Type B pancreatic cell (in vitro differentiated cells): Measurements from ENCODE around the gene FTCD. TPM values are rescaled to one million over a fixed set of nuclear protein-coding genes. Genes with fewer than 3 reads are reported as not detected.

Experiments
- DNase-seq: peaks from one replicate; pipeline ENCODE4 v3.0.0; 2021; ENCODE audit warnings: mixed read lengths; ENCODE audit not compliant: unreplicated experiment; ENCODE audit errors: extremely low spot score
- H3K27ac Mint-ChIP-seq: 2 replicates; pipeline ENCODE4 v1.8.0; 2021; ENCODE audit warnings: mild to moderate bottlenecking, mixed read lengths
- H3K27me3 Mint-ChIP-seq: 2 replicates; pipeline ENCODE4 v1.8.0; 2021; ENCODE audit warnings: mixed read lengths
- H3K36me3 Mint-ChIP-seq: 2 replicates; pipeline ENCODE4 v1.8.0; 2021; ENCODE audit warnings: mixed read lengths
- H3K4me1 Mint-ChIP-seq: one replicate; pipeline ENCODE4 v1.8.0; 2021; ENCODE audit warnings: mixed read lengths; ENCODE audit not compliant: unreplicated experiment
- H3K4me3 Mint-ChIP-seq: 2 replicates; pipeline ENCODE4 v1.8.0; 2021; ENCODE audit warnings: mild to moderate bottlenecking, mixed read lengths
- H3K9me3 Mint-ChIP-seq: 2 replicates; pipeline ENCODE4 v1.8.0; 2021; ENCODE audit warnings: mixed read lengths
- CTCF ChIP-seq: fragments of 200-600 bp; sonication (generic); conservative IDR thresholded peaks from 2 replicates; pipeline ENCODE4 v1.5.0; 2021; ENCODE audit warnings: antibody characterized with exemption, mild to moderate bottlenecking
- total RNA-seq: library from RNA; stranded (reverse); gene quantifications from 2 replicates; pipeline ENCODE4 v1.2.1, GENCODE V29; 2021; ENCODE audit warnings: low replicate concordance

Gene FTCD
- total RNA-seq, 1 donor from 2014 or later: 26.9 TPM

DNA sequence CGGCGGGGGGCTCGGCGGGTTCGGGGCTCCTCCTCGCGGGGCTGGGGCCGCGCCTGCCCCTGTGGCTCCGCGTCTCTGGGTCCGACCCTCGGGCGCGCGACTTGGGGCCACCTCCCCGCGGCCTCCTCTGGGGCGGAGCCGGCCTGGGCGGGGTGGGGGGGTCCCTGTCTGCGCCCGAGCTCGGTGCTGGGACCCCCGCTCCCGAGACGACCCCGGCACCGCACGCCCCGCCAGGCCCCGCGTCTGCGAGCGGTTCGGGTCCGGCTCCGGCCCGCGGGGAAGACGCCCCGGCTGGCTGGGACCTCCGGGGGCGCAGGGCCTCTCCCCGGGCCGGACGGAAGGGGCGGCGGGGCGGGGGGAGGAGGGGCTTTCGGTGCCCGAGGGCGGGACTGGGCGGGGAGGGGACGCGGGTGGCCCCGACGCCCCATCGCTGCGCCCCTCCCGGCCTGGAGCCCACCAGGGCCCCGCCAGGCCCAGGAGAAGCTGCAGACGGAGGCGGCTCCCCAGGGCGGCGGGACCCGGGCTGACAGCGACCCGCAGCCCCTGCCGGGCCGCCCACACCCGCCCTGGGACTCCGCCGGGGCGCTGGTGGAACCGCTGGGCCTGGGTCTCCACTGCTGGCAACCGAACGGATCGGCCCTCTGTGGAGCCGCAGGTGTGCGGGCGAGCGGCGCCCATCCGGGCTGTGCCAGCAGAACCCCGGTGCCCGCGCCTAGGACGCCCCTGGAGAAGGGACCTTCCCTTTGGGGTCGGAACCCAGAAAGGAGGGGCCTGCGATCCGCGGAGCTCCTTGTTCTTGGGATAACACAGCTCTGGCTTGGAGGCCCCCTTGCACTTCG lies 56.9 kb downstream of the FTCD start:
- DNase-seq: no peak
- no peaks in the 10 kb centered on the region for H3K4me1 Mint-ChIP-seq
- H3K27me3 Mint-ChIP-seq: peaks cover 46% of the 10 kb centered on the region
- H3K36me3 Mint-ChIP-seq: peaks cover 13% of the 10 kb centered on the region
- no peak for TF ChIP-seq CTCF
- H3K4me3 Mint-ChIP-seq: peak overlapping the region; percentile 80
- no peak overlapping the region for H3K27ac Mint-ChIP-seq
- H3K9me3 Mint-ChIP-seq: peaks cover 7% of the 10 kb centered on the region

GRCh38 chr21:46097336-46098293 lies 57.8 kb downstream of the FTCD start, which contains the start of gene COL6A2:
COL6A2 (plus strand) TSS chr21:46098112.
- Mint-ChIP-seq H3K9me3 (peaks cover 4% of the 10 kb centered on the region), H3K4me1 (no peaks in the 10 kb centered on the region), H3K27me3 (peaks cover 38% of the 10 kb centered on the region), H3K27ac (no peak within 1 kb of the TSS), H3K4me3 (peak within 1 kb of the TSS; percentile 80), H3K36me3 (peaks cover 12% of the 10 kb centered on the region)
- TF ChIP-seq CTCF: peak; percentile 53
- DNase-seq: peak; percentile 78

GRCh38 chr21:46096596-46097335 lies 58.6 kb downstream of the FTCD start:
- Mint-ChIP-seq H3K27me3 (peaks cover 32% of the 10 kb centered on the region), H3K36me3 (peaks cover 8% of the 10 kb centered on the region), H3K9me3 (no peaks in the 10 kb centered on the region), H3K4me1 (no peaks in the 10 kb centered on the region), H3K27ac (no peak overlapping the region), H3K4me3 (peak overlapping the region; percentile 78)
- no peak for TF ChIP-seq CTCF
- peak; percentile 72 for DNase-seq

DNA sequence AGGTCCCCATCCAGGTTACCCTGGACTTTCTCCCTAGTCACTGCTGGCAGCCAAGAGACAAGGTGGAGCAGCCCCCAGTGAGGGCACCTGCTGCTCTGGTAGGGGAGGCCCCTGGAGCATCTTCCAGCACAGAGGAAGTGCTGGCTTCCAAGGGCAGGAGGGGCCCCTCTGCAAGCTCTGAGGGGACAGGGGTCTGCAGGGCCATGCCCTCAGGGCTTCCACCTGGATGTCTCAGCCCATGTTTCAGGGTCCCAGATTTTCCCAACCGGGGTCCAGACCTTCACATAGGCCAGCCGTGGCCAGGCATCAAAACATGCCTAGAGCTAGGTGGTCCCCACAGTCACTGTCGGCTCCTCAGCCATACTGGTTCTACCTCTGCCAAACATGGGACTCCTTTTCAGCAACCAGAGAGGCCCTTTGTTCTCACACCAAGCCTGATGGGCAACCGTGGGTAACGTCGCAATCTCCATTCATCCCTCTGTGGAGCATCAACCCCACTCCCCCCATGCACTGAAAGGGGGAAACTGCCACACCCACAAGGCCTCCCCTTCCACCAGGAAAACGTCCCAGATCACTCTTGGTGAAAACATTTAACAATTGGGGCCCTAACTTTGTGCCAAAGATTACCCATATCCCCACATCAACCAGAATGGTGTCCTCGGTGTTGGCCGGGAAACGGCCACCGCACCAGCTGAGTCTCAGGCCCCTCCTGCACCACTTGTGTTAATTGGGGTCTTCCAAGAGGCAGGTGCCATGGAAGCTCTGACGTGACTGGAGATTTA lies 59.4 kb downstream of the FTCD start:
- H3K4me3 Mint-ChIP-seq: peak overlapping the region; percentile 46
- DNase-seq: no peak
- no peak overlapping the region for H3K27ac Mint-ChIP-seq
- H3K27me3 Mint-ChIP-seq: peaks cover 25% of the 10 kb centered on the region
- no peaks in the 10 kb centered on the region for H3K9me3 Mint-ChIP-seq
- no peaks in the 10 kb centered on the region for H3K4me1 Mint-ChIP-seq
- H3K36me3 Mint-ChIP-seq: peaks cover 7% of the 10 kb centered on the region
- TF ChIP-seq CTCF: no peak
